Mammary epithelial cell (primary cell): ENCODE results near the gene VCP.

ENCODE experiments used
- EZH2 ChIP-seq: IDR thresholded peaks from 2 replicates; pipeline ENCODE4 v1.6.1; 2012; ENCODE audit warnings: low read length, inconsistent platforms, borderline replicate concordance
- TF ChIP-seq, protein P1 (sequence below), 2 donors: IDR thresholded peaks in 1 of 2; conservative IDR thresholded peaks in 1 of 2; 2 replicates each; pipeline ENCODE4 v1.5.1; 2011 to 2012; ENCODE audit warnings: inconsistent platforms in 2 of 2, low read length in 2 of 2, mild to moderate bottlenecking in 2 of 2, control low read depth in 1 of 2, low read depth in 1 of 2; ENCODE audit not compliant: insufficient read depth in 1 of 2; ENCODE audit errors: extremely low read depth in 1 of 2

DNA sequence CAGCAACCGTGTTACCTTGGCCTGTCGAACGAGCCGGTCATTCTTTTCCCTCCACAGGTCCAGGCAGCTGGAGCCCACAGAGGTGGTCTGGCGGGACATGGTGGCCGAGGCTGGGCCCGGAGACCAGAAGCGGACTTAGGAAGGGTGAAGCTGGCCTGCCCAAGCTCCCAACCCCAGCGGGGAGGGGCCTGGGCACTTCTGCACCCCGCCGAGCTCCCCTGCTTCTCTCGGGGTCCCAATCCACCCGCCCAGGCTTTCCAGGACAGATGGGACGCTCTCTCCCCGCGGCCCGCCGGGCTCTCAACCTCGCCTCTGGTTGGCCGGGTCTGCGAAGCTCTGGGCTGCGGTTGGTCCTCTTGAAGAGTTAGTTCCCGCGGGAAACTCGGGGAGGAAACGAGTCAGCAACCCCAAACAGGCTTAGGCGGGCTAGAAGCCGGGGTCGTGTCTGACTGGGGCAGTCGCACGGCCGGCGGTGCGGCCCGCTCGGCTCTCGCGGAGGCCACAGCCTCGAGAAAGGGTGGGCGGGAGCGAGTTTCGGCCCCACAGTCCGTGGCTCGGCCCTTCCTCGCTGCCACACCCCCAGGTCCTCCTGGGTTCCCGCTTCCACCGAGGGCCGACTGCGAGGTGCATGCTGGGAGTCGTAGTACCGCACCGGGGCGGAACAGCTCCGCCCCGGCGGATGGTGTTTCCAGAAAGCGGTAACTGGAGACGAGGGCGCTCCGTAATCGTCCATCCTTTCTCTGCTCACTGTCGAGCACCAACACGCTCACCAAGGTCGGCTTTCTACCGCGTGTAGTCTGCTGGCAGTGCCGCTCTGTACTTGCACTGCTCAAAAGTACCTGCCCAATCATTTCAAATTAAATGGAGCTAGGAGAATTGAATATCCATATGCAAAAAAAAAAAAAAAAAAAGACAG lies 7.3 kb upstream of the VCP start, which contains the start of gene FANCG:
- TF ChIP-seq, protein P1, sequence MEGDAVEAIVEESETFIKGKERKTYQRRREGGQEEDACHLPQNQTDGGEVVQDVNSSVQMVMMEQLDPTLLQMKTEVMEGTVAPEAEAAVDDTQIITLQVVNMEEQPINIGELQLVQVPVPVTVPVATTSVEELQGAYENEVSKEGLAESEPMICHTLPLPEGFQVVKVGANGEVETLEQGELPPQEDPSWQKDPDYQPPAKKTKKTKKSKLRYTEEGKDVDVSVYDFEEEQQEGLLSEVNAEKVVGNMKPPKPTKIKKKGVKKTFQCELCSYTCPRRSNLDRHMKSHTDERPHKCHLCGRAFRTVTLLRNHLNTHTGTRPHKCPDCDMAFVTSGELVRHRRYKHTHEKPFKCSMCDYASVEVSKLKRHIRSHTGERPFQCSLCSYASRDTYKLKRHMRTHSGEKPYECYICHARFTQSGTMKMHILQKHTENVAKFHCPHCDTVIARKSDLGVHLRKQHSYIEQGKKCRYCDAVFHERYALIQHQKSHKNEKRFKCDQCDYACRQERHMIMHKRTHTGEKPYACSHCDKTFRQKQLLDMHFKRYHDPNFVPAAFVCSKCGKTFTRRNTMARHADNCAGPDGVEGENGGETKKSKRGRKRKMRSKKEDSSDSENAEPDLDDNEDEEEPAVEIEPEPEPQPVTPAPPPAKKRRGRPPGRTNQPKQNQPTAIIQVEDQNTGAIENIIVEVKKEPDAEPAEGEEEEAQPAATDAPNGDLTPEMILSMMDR (conservative IDR thresholded peaks at IDR 0.05 in 1 of 2, IDR thresholded peaks at IDR 0.05 in 1 of 2; ENCODE audit: extremely low read depth in 1 of 2, insufficient read depth in 1 of 2, low read depth in 1 of 2, low read length in 2 of 2): no peak
- TF ChIP-seq EZH2: no peak
